Rectal smooth muscle tissue (tissue), 1 donor: ENCODE measurements around the gene YIPF6.
"Not testable (repeated sequence)": the region's sequence is repeated elsewhere in the genome, so short reads cannot be mapped to it uniquely, and the experiment has no call there.

Source experiments
- H3K27ac ChIP-seq: one replicate; pipeline ENCODE4 v1.7.0; 2013; ENCODE audit warnings: low read depth, low read length, inconsistent platforms
- H3K27me3 ChIP-seq: one replicate; pipeline ENCODE4 v1.7.0; 2013; ENCODE audit warnings: low read length; ENCODE audit not compliant: control insufficient read depth, insufficient read depth
- H3K36me3 ChIP-seq: one replicate; pipeline ENCODE4 v1.7.0; 2013; ENCODE audit warnings: low read length; ENCODE audit not compliant: control insufficient read depth, insufficient read depth
- H3K4me1 ChIP-seq: one replicate; pipeline ENCODE4 v1.7.0; 2013; ENCODE audit warnings: low read length; ENCODE audit not compliant: control insufficient read depth, insufficient read depth
- H3K4me3 ChIP-seq: one replicate; pipeline ENCODE4 v1.7.0; 2013; ENCODE audit warnings: low read length
- H3K9ac ChIP-seq: one replicate; pipeline ENCODE4 v1.7.0; 2013; ENCODE audit warnings: low read length

Gene YIPF6

DNA sequence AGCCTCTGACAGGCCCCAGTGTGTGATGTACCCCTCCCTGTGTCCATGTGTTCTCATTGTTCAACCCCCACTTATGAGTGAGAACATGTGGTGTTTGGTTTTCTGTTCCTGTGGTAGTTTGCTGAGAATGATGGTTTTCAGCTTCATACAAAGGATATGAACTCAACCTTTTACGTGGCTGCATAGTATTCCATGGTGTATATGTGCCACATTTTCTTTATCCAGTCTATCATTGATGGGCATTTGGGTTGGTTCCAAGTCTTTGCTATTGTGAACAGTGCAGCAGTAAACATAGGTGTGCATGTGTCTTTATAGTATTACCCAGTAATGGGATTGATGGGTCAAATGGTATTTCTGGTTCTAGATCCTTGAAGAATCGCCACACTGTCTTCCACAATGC is 25.8 kb downstream of the YIPF6 start:
- not testable (repeated sequence) for H3K4me3 ChIP-seq, H3K9ac ChIP-seq, H3K36me3 ChIP-seq, H3K27ac ChIP-seq, H3K4me1 ChIP-seq, H3K27me3 ChIP-seq

GRCh38 chrX:68532831-68533533 is 34.1 kb downstream of the YIPF6 start:
- Histone ChIP-seq H3K9ac (no peak overlapping the region), H3K4me3 (no peak overlapping the region), H3K27ac (no peak overlapping the region), H3K4me1 (no peaks in the 10 kb centered on the region), H3K36me3 (peaks cover 2% of the 10 kb centered on the region), H3K27me3 (no peaks in the 10 kb centered on the region)

GRCh38 chrX:68533656-68534055 is 34.8 kb downstream of the YIPF6 start:
- Histone ChIP-seq H3K27ac (no peak overlapping the region), H3K4me3 (no peak overlapping the region), H3K36me3 (peaks cover 2% of the 10 kb centered on the region), H3K4me1 (no peaks in the 10 kb centered on the region), H3K27me3 (no peaks in the 10 kb centered on the region), H3K9ac (no peak overlapping the region)

- H3K36me3 ChIP-seq: peaks cover 2% of the 10 kb centered on the region
- no peak overlapping the region for H3K27ac ChIP-seq
- H3K4me3 ChIP-seq: no peak overlapping the region
- no peaks in the 10 kb centered on the region for H3K27me3 ChIP-seq
- H3K9ac ChIP-seq: no peak overlapping the region
- no peaks in the 10 kb centered on the region for H3K4me1 ChIP-seq
Measured at GRCh38 chrX:68534691-68535090, 35.8 kb downstream of the YIPF6 start.

DNA sequence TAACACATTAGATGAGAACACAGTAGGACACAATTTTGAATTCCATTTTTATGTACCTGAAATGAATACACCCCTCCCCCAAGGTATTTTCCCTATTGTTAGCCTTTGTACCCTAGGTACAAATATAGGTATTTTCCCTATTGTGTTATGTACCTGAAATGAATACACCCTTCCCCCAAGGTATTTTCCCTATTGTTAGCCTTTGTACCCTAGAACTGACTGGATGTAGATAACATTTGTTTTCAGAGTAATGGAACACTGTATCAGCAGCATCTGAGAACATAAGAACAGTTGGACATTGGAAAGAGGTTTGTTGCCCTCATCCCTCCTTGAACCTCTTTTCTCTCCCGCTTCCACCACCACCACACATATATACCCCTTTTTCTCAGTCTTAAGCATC is 37.6 kb downstream of the YIPF6 start:
- no peak overlapping the region for H3K4me3 ChIP-seq
- no peak overlapping the region for H3K9ac ChIP-seq
- no peaks in the 10 kb centered on the region for H3K27me3 ChIP-seq
- no peak overlapping the region for H3K27ac ChIP-seq
- H3K36me3 ChIP-seq: peaks cover 2% of the 10 kb centered on the region
- no peaks in the 10 kb centered on the region for H3K4me1 ChIP-seq

GRCh38 chrX:68536884-68537283 is 38.0 kb downstream of the YIPF6 start:
- no peak overlapping the region for H3K27ac ChIP-seq
- H3K4me1 ChIP-seq: no peaks in the 10 kb centered on the region
- H3K9ac ChIP-seq: no peak overlapping the region
- peaks cover 2% of the 10 kb centered on the region for H3K36me3 ChIP-seq
- no peak overlapping the region for H3K4me3 ChIP-seq
- no peaks in the 10 kb centered on the region for H3K27me3 ChIP-seq

DNA sequence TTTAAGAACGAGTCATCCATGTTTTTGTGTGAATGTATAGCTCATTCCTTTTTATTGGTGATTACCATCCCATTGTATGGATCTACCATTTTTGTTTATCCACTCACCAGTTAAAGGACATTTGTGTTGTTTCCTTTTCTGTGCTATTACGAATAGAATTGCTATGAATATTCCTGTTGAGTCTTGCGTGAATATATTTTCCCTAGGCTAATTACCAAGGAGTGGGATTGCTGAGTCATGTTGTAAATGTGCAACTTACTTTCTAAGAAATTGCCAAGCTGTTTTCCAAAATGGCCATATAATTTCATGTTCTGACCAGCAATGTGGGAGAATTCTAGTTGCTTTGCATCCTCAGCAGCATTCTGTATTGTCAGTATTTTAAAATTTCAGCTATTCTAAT is 51.3 kb downstream of the YIPF6 start:
- H3K4me3 ChIP-seq: no peak overlapping the region
- no peak overlapping the region for H3K9ac ChIP-seq
- H3K4me1 ChIP-seq: no peaks in the 10 kb centered on the region
- no peaks in the 10 kb centered on the region for H3K27me3 ChIP-seq
- no peaks in the 10 kb centered on the region for H3K36me3 ChIP-seq
- H3K27ac ChIP-seq: no peak overlapping the region

GRCh38 chrX:68556036-68556435 is 57.2 kb downstream of the YIPF6 start:
- no peak overlapping the region for H3K27ac ChIP-seq
- no peaks in the 10 kb centered on the region for H3K27me3 ChIP-seq

GRCh38 chrX:68557126-68557525 is 58.3 kb downstream of the YIPF6 start:
- H3K27me3 ChIP-seq, H3K9ac ChIP-seq, H3K4me3 ChIP-seq, H3K36me3 ChIP-seq, H3K4me1 ChIP-seq, H3K27ac ChIP-seq: not testable (repeated sequence)

More at GRCh38 chrX:68556036-68556435, 57.2 kb downstream of the YIPF6 start:
- no peaks in the 10 kb centered on the region for H3K4me1 ChIP-seq
- no peak overlapping the region for H3K4me3 ChIP-seq
- no peaks in the 10 kb centered on the region for H3K36me3 ChIP-seq
- H3K9ac ChIP-seq: no peak overlapping the region

DNA sequence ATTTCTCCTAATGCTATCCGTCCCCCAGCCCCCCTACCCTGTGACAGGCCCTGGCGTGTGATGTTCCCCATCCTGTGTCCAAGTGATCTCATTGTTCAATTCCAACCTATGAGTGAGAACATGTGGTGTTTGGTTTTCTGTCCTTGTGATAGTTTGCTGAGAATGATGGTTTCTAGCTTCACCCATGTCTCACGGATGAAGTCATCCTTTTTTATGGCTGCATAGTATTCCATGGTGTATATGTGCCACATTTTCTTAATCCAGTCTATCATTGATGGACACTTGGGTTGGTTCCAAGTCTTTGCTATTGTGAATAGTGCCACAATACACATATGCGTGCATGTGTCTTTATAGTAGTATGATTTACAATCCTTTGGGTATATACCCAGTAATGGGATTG is 61.1 kb downstream of the YIPF6 start:
- not testable (repeated sequence) for H3K36me3 ChIP-seq, H3K4me1 ChIP-seq

DNA sequence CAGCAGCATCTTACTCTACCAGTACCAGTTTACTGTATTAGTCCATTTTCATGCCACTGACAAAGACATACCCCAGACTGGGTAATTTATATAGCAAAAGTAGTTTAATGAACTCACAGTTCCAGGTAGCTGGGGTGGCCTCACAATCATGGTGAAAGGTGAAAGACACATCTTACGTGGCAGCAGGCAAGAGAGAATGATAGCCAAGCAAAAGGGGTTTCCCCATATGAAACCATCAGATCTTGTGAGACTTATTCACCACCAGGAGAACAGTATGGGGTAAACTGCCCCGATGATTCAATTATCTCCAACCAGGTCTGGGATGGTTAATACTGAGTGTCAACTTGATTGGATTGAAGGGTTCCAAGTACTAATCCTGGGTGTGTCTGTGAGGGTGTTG is 69.3 kb downstream of the YIPF6 start:
- Histone ChIP-seq H3K36me3 (no peaks in the 10 kb centered on the region), H3K9ac (no peak overlapping the region), H3K27ac (no peak overlapping the region), H3K4me3 (no peak overlapping the region), H3K27me3 (no peaks in the 10 kb centered on the region), H3K4me1 (no peaks in the 10 kb centered on the region)

More for the DNA sequence above, 61.1 kb downstream of the YIPF6 start:
- H3K9ac ChIP-seq, H3K4me3 ChIP-seq, H3K27ac ChIP-seq, H3K27me3 ChIP-seq: not testable (repeated sequence)

GRCh38 chrX:68570598-68570997 is 71.7 kb downstream of the YIPF6 start:
- no peaks in the 10 kb centered on the region for H3K4me1 ChIP-seq
- H3K4me3 ChIP-seq: no peak overlapping the region
- no peaks in the 10 kb centered on the region for H3K27me3 ChIP-seq
- no peak overlapping the region for H3K27ac ChIP-seq
- H3K9ac ChIP-seq: no peak overlapping the region
- H3K36me3 ChIP-seq: no peaks in the 10 kb centered on the region

DNA sequence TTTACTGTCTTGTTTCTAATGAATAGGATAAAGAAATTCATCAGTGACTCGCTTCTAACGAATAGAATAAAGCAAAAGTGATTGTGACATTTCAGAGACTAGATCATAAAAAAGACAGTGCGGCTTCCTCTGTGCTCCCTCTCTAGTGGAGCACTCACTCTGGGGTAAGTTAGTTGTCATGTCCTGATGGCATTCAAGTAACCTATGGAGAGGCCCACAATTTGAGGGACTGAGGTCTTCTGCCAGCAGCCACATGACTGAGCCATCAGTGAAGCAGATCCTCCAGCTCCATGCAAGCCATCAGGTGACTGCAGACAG is 72.4 kb downstream of the YIPF6 start:
- no peaks in the 10 kb centered on the region for H3K4me1 ChIP-seq
- H3K27me3 ChIP-seq: no peaks in the 10 kb centered on the region
- H3K36me3 ChIP-seq: no peaks in the 10 kb centered on the region
- no peak overlapping the region for H3K9ac ChIP-seq
- no peak overlapping the region for H3K27ac ChIP-seq
- H3K4me3 ChIP-seq: no peak overlapping the region
